ENCODE results near the gene KIF14.

DNA sequence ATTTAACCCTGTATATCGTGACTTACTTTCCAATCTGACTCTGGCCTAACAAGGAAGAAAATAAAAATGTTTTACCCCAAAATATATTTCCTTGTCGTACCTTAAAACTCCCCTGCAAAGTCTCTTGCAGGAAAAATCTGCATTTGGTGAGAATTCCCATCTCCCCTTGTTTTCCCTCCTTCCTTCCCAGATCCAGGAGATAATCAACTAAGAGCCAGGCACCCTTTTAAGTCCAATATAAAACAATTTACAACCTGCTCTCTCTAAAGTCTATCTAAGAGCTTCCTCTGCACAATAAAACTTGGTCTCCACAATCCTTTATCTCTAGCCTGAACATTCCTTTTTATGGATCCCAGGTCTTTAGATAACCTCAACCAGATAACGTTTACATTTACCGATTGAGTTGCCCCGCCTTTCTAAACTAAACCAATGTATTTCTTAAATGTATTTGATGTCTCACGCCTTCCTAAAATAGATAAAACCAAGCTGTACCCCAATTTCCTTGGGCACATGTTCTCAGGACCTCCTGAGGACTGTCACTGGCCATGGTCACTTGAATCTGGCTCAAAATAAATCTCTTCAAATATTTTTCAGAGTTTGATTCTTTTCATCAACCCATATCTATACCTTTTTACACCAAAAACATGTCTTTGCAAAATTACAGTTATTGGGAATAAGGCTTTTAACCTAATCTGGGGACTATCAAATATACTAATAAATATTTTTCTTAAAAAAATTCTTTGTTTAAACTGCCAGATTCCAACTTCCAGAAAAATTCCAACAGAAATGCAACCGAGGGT, 48.2 kb upstream of the KIF14 start:
- TF ChIP-seq POLR2AphosphoS5 (IDR thresholded peaks at IDR 0.05; ENCODE audit: borderline replicate concordance, low read depth, low read length) (no peak), EZH2 (IDR thresholded peaks at IDR 0.05) (no peak), FOXP2 (optimal IDR thresholded peaks at IDR 0.05; ENCODE audit: control extremely low read depth, extremely low read length, insufficient read depth) (no peak)
